Hepatocyte (in vitro differentiated cells): ENCODE data around the gene PHLPP1. TPM values are rescaled to one million over a fixed set of nuclear protein-coding genes. Genes with fewer than 3 reads are reported as not detected.
A peak's percentile ranks its signal among the peaks of the same experiment; 100 is the strongest.

Experiments used
- DNase-seq: peaks from one replicate; pipeline ENCODE4 v3.0.0-alpha.2; 2016; ENCODE audit warnings: low spot score
- H2AFZ ChIP-seq: fragments of 200-600 bp; sonication (generic); 2 replicates; pipeline ENCODE4 v1.6.0; 2016; ENCODE audit warnings: antibody characterized with exemption, mild to moderate bottlenecking
- H3K27ac ChIP-seq: fragments of 200-600 bp; sonication (generic); 2 replicates; pipeline ENCODE4 v1.5.1; 2016; ENCODE audit warnings: mild to moderate bottlenecking
- H3K27me3 ChIP-seq: fragments of 200-600 bp; sonication (generic); 2 replicates; pipeline ENCODE4 v1.6.1; 2016
- H3K36me3 ChIP-seq: fragments of 200-600 bp; sonication (generic); replicated peaks from 2 replicates; pipeline ENCODE4 v1.5.1; 2016; ENCODE audit warnings: low read depth; ENCODE audit not compliant: insufficient read depth
- H3K4me1 ChIP-seq: fragments of 200-600 bp; sonication (generic); 2 replicates; pipeline ENCODE4 v1.5.1; 2016; ENCODE audit warnings: mild to moderate bottlenecking, moderate library complexity; ENCODE audit not compliant: insufficient read depth
- H3K4me2 ChIP-seq: fragments of 200-600 bp; sonication (generic); 2 replicates; pipeline ENCODE4 v1.6.0; 2016
- H3K4me3 ChIP-seq: fragments of 200-600 bp; sonication (generic); 2 replicates; pipeline ENCODE4 v1.5.1; 2016; ENCODE audit warnings: mild to moderate bottlenecking
- H3K79me2 ChIP-seq: fragments of 200-600 bp; sonication (generic); 2 replicates; pipeline ENCODE4 v1.6.0; 2017; ENCODE audit warnings: mild to moderate bottlenecking
- H3K9me2 ChIP-seq: fragments of 200-600 bp; sonication (generic); replicated peaks from 2 replicates; pipeline ENCODE4 v1.6.0; 2017; ENCODE audit warnings: mild to moderate bottlenecking; ENCODE audit not compliant: insufficient read depth
- H3K9me3 ChIP-seq: fragments of 200-600 bp; sonication (generic); 2 replicates; pipeline ENCODE4 v1.5.1; 2016; ENCODE audit warnings: low read depth, mild to moderate bottlenecking
- H4K20me1 ChIP-seq: fragments of 200-600 bp; sonication (generic); 2 replicates; pipeline ENCODE4 v1.6.0; 2016; ENCODE audit warnings: mild to moderate bottlenecking; ENCODE audit not compliant: insufficient read depth, poor library complexity, severe bottlenecking
- EZH2 ChIP-seq: fragments of 200-600 bp; sonication (generic); IDR thresholded peaks from 2 replicates; pipeline ENCODE4 v1.6.1; 2016; ENCODE audit warnings: antibody characterized with exemption, mild to moderate bottlenecking, borderline replicate concordance
- EZH2phosphoT487 ChIP-seq: fragments of 200-600 bp; sonication (generic); IDR thresholded peaks from one replicate; pipeline ENCODE4 v1.6.1; 2018; ENCODE audit warnings: antibody characterized with exemption, mild to moderate bottlenecking, low read depth, moderate library complexity; ENCODE audit not compliant: unreplicated experiment, severe bottlenecking
- WGBS: methylation state at CpG from one replicate; pipeline ENCODE4 v1.1.6; 2016; ENCODE audit warnings: low lambda C conversion rate; ENCODE audit errors: missing lambda C conversion rate; 5-methylcytosine and 5-hydroxymethylcytosine counted together
- polyA plus RNA-seq: library from polyadenylated mRNA; unstranded; fragments of >200 nt; fragmentation: Nextera tagmentation; extraction: Ambion mirVana; gene quantifications from 2 replicates; pipeline ENCODE4 v1.2.1, GENCODE V29; 2016
- total RNA-seq: library from RNA; depleted of rRNA; stranded (reverse); fragments of >200 nt; gene quantifications from 2 replicates; pipeline ENCODE4 v1.2.3, GENCODE V29; 2014
- TF ChIP-seq, protein P1 (sequence below): fragments of 200-600 bp; sonication (generic); IDR thresholded peaks from 2 replicates; pipeline ENCODE4 v1.5.1; 2016; ENCODE audit warnings: antibody characterized with exemption, mild to moderate bottlenecking; ENCODE audit not compliant: poor library complexity

The PHLPP1 gene
- total and polyA plus RNA-seq, 2 experiments from 2014 or later = 7.3 to 14.3 TPM

GRCh38 chr18:62963507-62963906 lies 248.2 kb downstream of the PHLPP1 start:
- Histone ChIP-seq H3K4me2 (no peak overlapping the region), H3K4me1 (peaks cover 6% of the 10 kb centered on the region), H3K79me2 (no peaks in the 10 kb centered on the region), H3K27ac (peak overlapping the region; percentile 69), H2AFZ (no peak overlapping the region), H3K27me3 (no peaks in the 10 kb centered on the region), H4K20me1 (no peaks in the 10 kb centered on the region), H3K36me3 (no peaks in the 10 kb centered on the region), H3K4me3 (no peak overlapping the region), H3K9me2 (no peaks in the 10 kb centered on the region), H3K9me3 (no peaks in the 10 kb centered on the region)
- 29% methylated on average over 3 of the region's 3 CpGs for WGBS
- DNase-seq = peak; percentile 49
- TF ChIP-seq EZH2 (no peak), EZH2phosphoT487 (no peak)
- TF ChIP-seq, protein P1, sequence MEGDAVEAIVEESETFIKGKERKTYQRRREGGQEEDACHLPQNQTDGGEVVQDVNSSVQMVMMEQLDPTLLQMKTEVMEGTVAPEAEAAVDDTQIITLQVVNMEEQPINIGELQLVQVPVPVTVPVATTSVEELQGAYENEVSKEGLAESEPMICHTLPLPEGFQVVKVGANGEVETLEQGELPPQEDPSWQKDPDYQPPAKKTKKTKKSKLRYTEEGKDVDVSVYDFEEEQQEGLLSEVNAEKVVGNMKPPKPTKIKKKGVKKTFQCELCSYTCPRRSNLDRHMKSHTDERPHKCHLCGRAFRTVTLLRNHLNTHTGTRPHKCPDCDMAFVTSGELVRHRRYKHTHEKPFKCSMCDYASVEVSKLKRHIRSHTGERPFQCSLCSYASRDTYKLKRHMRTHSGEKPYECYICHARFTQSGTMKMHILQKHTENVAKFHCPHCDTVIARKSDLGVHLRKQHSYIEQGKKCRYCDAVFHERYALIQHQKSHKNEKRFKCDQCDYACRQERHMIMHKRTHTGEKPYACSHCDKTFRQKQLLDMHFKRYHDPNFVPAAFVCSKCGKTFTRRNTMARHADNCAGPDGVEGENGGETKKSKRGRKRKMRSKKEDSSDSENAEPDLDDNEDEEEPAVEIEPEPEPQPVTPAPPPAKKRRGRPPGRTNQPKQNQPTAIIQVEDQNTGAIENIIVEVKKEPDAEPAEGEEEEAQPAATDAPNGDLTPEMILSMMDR = no peak

DNA sequence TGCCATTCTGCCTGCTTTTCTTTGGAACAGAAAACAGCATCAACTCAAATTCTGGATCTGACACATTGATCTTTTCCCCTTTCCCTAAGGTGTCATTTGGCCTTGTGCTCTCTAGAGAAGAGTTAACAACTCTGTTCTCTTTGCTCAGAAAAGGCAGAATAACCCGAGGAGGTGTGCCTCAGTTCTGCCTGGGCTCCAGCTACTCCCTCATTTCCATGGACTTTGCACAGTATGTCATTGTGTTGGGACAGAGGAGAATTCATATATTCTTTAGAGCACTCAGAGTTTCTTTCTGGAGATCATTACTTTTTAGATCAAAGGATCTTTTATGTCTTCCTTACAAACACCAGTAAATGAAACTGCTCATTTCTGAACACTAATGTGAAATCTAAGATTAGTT lies 249.1 kb downstream of the PHLPP1 start:
- WGBS = 62% methylated on average over 1 of the region's 1 CpG
- TF ChIP-seq EZH2 (no peak), EZH2phosphoT487 (no peak)
- TF ChIP-seq, protein P1 = no peak

DNA sequence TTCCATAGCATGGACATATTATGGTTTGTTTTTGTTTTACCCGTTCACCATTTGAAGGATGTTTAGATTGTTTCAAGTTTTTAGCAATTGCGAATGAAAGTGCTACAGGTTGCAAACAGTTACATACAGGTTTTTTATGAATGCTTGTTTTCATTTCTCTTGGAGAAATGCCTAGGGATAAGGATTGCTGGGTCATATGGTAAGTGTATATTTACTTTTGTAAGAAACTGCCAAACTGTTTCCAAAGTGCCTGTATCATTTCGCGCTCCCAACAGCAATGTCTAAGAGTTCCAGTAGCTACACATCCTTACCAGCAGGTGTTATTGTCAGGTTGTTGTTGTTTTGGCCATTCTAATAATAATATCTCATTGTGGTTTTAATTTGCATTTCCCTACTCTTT lies 251.7 kb downstream of the PHLPP1 start:
- WGBS = 94% methylated on average over 4 of the region's 4 CpGs
- Histone ChIP-seq H3K9me2 (no peaks in the 10 kb centered on the region), H2AFZ (no peak overlapping the region), H3K79me2 (no peaks in the 10 kb centered on the region), H3K27ac (no peak overlapping the region), H3K4me2 (no peak overlapping the region), H3K9me3 (no peaks in the 10 kb centered on the region), H4K20me1 (no peaks in the 10 kb centered on the region), H3K4me3 (no peak overlapping the region), H3K36me3 (no peaks in the 10 kb centered on the region), H3K4me1 (peaks cover 6% of the 10 kb centered on the region), H3K27me3 (no peaks in the 10 kb centered on the region)
- TF ChIP-seq EZH2 = no peak
- TF ChIP-seq EZH2phosphoT487 = no peak
- TF ChIP-seq, protein P1 = no peak
- DNase-seq = no peak

More for the DNA sequence above, 249.1 kb downstream of the PHLPP1 start:
- Histone ChIP-seq H2AFZ (no peak overlapping the region), H4K20me1 (no peaks in the 10 kb centered on the region), H3K36me3 (no peaks in the 10 kb centered on the region), H3K9me3 (no peaks in the 10 kb centered on the region), H3K4me1 (peaks cover 6% of the 10 kb centered on the region), H3K27ac (peak overlapping the region; percentile 69), H3K4me2 (peak overlapping the region; percentile 16), H3K27me3 (no peaks in the 10 kb centered on the region), H3K9me2 (no peaks in the 10 kb centered on the region), H3K79me2 (no peaks in the 10 kb centered on the region), H3K4me3 (no peak overlapping the region)
- no peak for DNase-seq

- no peaks in the 10 kb centered on the region for H3K36me3 ChIP-seq
- DNase-seq = no peak
- no peaks in the 10 kb centered on the region for H3K79me2 ChIP-seq
- 93% methylated on average over 1 of the region's 1 CpG for WGBS
- H4K20me1 ChIP-seq = no peaks in the 10 kb centered on the region
- no peaks in the 10 kb centered on the region for H3K4me1 ChIP-seq
- no peak overlapping the region for H3K27ac ChIP-seq
- no peak overlapping the region for H2AFZ ChIP-seq
- TF ChIP-seq EZH2 (no peak), EZH2phosphoT487 (no peak)
- TF ChIP-seq, protein P1 = no peak
- H3K9me3 ChIP-seq = no peaks in the 10 kb centered on the region
- H3K9me2 ChIP-seq = no peaks in the 10 kb centered on the region
- no peak overlapping the region for H3K4me2 ChIP-seq
- H3K4me3 ChIP-seq = no peak overlapping the region
- H3K27me3 ChIP-seq = no peaks in the 10 kb centered on the region
Observed at GRCh38 chr18:62973689-62974088, 258.3 kb downstream of the PHLPP1 start.
